G401 (cell line): Measurements from ENCODE around the gene CAMSAP1. TPM values are rescaled to one million over a fixed set of nuclear protein-coding genes. Genes with fewer than 3 reads are reported as not detected.
"Not testable (repeated sequence)": the region's sequence is repeated elsewhere in the genome, so short reads cannot be mapped to it uniquely, and the experiment has no call there.

Experiments
- DNase-seq: peaks from one replicate; pipeline ENCODE4 v3.0.0-alpha.2; 2015; ENCODE audit warnings: low spot score
- in situ Hi-C: cut with HindIII; loops from 2 replicates; pipeline ENCODE4 v1.10.0; 2016; ENCODE audit warnings: low sequenced_read_pairs, mixed read lengths
- total RNA-seq: library from RNA; depleted of rRNA; stranded (reverse); fragments of >200 nt; shearing (Covaris generic); gene quantifications from 2 replicates; pipeline ENCODE4 v1.2.3, GENCODE V29; 2014

Gene CAMSAP1
- total RNA-seq, 1 experiment from 2014 or later, result 19.7 TPM

- DNase-seq, result peak; percentile 70
- in situ Hi-C loops, result no loop called here
Observed at GRCh38 chr9:135906291-135907005, 898 bp downstream of the CAMSAP1 start.

DNA sequence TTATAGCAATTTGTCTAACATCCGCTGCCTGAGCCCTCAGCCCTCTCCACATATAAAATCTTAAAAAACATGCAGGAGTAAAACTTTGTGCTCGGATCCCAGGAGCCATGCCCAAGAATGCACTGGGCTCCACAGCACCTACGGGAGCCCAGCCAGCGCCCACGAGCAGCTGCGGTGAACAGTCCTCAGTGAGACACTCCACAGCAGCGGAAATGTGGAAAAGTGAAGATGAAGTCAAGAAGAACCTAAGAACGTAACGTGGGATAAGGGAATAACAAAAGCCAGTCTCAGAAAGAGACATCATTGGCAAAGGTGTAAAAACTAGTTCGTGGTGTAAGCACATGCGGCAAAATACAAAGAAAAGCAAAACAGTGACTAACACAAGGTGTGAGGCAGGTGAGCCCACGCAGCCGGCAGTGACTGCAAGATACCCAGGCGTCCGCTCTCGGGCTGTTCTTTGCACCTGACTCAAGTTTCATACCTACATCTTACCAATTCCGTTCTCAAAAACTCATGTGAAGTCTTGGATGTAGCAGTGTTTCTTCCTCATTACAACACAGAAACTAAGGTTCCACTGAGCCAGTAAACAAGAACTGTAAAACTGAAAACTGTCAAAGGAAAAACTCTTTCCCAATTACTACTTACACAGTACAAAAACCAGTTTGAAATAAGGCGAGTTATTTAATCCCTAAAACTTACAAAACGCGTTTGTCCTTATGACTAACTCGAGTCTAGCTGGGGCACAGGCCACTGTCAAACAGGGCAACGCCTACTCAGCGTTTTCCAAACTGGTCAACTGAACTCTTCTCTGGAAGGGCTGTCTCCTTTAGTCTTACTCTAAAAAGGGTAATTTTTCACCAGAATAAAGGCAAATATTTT lies 1.7 kb downstream of the CAMSAP1 start:
- in situ Hi-C loops, result no loop called here
- DNase-seq, result peak; percentile 53

DNA sequence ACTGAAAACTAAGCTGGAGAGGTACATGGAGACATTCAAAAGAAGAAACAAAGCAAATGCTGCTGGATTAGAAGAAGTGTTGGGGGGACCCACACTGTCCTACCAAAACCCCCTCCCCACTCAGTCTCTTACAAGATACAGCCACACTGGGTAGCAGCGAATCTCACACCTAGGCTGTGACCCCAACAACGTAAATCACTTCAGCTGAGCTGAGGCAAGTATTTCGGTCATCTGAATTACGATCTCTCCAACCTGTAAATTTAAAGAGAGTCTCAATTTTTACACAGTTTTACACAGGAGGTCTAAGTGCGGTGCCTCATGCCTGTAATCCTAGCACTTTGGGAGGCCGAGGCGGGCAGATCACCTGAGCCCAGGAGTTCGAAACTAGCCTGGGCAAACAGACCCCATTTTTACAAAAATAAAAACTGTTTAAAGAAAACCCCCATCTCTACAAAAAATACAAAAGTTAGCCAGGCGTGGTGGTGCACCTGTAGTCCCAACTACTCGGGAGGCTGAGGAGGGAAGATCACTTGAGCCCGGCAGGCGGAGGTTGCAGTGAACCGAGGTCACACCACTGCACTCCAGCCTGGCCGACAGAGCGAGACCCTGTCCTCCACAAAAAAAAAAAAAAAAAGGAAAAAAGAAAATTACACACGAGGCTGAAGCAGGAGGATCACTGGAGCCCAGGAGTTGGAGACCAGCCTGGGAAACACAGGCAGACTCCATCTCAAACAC lies 3.4 kb downstream of the CAMSAP1 start:
- DNase-seq, result no peak
- in situ Hi-C loops, result no loop called here

- in situ Hi-C loops, result no loop called here
- peak; percentile 60 for DNase-seq
Observed at GRCh38 chr9:135903358-135903656, 4.0 kb downstream of the CAMSAP1 start.

DNA sequence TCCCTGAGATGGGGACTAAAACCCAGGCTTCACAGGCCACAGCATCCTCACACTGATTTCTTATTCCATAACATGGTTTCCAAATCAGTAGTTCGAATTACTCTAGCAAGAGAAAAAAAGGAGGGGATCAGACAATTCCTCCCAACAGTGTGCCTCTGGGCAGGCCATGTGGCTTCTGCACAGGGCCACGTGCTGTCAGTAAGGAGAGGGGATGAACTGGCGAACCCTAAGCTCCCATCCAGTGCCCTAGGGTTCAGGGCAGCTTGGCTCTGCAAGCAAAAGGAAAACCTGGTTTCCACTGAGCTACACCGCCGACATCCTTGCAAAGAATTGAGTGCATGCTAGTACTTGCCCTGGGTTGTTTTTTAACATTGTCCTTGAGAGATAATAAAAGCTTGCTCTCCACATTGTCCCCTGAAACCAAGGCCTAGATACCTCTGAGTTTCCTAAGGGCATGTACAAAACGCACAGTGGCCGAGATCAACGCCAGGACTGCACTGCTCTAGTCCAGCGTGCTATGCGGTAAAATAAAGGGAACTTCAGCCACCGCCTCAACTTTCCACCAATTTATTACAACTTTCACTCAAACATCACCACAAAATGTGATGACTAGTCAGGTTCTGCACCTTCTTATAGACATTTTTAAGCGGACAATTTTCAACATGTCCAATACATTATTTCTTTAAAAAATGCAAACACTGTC lies 4.5 kb downstream of the CAMSAP1 start:
- DNase-seq, result no peak
- in situ Hi-C loops, result no loop called here

GRCh38 chr9:135901826-135902225 lies 5.5 kb downstream of the CAMSAP1 start:
- in situ Hi-C loops, result no loop called here

GRCh38 chr9:135901031-135901758 lies 6.2 kb downstream of the CAMSAP1 start:
- DNase-seq, result no peak
- in situ Hi-C loops, result no loop called here

More at GRCh38 chr9:135901826-135902225, 5.5 kb downstream of the CAMSAP1 start:
- DNase-seq, result no peak

GRCh38 chr9:135898634-135899407 lies 8.5 kb downstream of the CAMSAP1 start:
- in situ Hi-C loops, result no loop called here
- DNase-seq, result no peak

DNA sequence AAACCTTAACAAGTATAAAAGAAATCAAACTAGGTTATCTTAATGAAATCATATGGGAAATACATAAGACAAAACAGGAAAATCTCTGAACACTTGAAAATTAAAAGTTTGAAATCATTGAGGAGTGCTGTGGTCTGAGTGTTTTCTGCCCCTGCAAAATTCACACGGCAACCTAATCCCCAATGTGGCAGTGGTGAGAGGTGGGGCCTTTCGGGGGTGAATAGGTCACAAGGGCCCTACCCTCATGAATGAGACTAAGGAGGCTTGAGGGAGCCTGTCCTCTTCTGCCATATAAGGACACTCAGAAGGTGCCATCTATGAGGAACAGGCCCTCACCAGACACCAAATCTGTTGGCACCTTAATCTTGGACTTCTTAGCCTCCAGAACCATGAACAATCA lies 10.7 kb downstream of the CAMSAP1 start:
- DNase-seq, result no peak
- in situ Hi-C loops, result no loop called here

DNA sequence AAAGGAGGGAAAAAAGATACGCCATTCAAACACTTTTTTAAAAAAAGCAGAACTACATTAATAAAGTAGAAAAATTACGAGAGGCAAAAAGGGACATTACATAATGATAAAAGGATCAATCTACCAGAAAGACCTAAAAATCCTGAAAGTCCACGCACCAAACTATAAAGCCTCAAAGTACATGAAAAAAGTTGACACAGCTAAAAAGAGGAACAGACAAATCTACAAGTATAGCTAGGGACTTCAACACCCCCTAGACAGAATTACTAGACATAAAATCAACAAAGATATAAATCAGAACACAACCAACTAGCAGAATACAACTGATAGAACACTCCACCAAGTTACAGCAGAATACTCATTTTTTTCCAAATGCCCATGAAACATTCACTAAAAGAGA lies 11.1 kb downstream of the CAMSAP1 start:
- no peak for DNase-seq
- in situ Hi-C loops, result no loop called here

DNA sequence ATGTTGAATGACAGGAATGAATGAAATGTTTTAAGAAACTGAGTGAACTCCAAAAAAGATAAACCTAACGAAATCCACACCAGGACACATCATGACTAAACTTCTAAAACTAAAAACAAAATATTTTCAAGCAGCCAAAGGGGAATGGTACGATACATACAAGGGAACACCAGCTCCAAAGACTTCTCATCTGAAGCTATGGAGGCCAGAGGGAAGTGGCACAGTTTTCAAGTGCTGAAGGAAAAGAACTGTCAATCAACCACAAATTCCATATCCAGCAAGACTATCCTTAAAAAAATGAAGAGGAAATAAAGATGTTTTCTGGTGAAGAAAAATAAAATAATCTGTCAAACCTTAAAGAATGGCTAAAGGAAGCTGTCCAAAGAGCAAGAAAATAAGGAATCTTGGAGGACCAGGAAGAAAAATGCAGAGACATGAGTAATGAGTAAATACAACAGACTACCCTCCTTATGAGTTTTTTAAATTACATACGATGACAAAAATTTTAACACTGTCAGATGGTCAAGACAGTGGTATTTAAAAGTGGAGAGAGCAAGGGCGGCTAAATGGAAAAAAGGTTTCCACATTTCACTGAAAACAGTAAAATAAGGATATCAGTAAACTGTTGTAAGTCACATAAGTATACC lies 12.0 kb downstream of the CAMSAP1 start:
- in situ Hi-C loops, result no loop called here
- no peak for DNase-seq

- in situ Hi-C loops, result no loop called here
- DNase-seq, result no peak
Observed at GRCh38 chr9:135893104-135893503, 14.2 kb downstream of the CAMSAP1 start.

GRCh38 chr9:135892327-135892726 lies 15.0 kb downstream of the CAMSAP1 start:
- DNase-seq, in situ Hi-C loops: not testable (repeated sequence)

DNA sequence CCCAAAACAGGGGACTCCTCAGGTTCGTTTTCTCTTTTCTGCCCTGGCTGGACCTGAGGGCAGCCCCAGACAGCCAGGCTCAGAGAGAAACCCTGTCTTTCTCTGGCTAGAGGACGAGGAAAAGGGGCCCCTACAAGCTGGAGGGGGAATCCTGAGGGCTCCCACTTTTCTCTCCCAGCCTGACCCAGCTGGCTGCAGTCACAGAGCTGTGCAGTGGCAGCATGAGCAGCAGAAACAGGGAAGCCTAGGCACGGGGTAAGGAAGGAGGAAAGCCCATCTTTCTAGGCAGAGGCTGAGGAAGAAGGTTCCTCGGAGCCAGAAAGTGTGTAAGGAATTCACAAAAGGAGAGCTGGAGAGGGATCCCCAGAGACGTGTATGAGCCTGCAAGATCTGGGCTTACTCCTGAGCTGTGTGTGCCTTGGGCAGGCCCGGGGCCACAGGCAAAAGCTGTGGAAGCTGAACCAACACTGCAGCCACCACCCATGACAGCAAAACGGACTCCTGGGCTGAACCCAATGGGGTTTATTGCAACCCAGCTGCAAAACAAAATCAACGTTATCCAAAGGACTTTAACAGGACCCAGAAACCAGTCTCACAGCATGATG lies 16.2 kb downstream of the CAMSAP1 start:
- no peak for DNase-seq
- in situ Hi-C loops, result no loop called here

GRCh38 chr9:135890190-135891026 lies 16.9 kb downstream of the CAMSAP1 start:
- DNase-seq, result no peak
- in situ Hi-C loops, result no loop called here

- no peak for DNase-seq
- in situ Hi-C loops, result no loop called here
Observed at GRCh38 chr9:135889564-135890189, 17.7 kb downstream of the CAMSAP1 start.
